ENCODE data around the gene NFATC1. TPM values are rescaled to one million over a fixed set of nuclear protein-coding genes. Genes with fewer than 3 reads are reported as not detected.

Gene NFATC1
- total RNA-seq, 1 donor from 2014 or later: 16.6 TPM

GRCh38 chr18:79496237-79496977 is 100.7 kb downstream of the NFATC1 start:
- no peak for TF ChIP-seq CTCF (IDR thresholded peaks at IDR 0.05)
- peaks cover 10% of the 10 kb centered on the region for H3K9me3 ChIP-seq
- H3K4me1 ChIP-seq: no peaks in the 10 kb centered on the region
- intact Hi-C loops (cut with DNase I): no loop called here
- no peaks in the 10 kb centered on the region for H3K36me3 ChIP-seq
- ATAC-seq: no peak
- no peaks in the 10 kb centered on the region for H3K27me3 ChIP-seq
- peak; percentile 55 for DNase-seq
- no peak overlapping the region for H3K4me3 ChIP-seq
- no peak overlapping the region for H3K27ac ChIP-seq

DNA sequence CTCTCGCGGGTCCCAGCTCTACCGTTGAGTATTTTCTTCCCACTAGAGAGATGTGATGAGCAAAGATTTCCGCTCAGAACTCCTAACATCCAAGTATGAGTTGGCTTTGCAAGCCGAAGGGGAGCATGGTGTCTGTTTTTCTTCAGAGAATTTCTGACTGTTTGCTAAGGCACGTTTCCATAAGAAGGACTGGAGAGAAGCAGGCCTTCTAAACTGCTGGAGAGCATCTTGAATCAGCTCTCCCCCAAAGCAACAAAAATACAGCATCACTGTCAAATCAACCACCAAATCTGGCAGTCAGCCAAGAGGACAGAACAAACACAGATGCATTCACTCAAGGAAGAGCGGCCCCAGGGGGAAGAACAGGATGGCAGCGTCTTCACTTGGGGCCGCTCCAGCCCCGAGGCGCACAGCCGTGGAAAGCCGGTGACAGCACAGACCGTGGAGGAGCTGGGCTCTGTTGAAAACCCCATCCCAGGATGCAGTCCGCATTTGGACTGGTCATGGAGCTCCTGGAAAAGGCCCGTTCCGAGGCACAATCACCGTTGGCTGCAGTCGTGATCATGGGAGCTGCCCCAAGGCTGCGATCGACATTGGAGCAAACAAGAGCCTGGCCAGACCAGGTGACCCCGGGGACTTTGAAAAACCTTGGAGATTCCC is 101.4 kb downstream of the NFATC1 start:
- peaks cover 10% of the 10 kb centered on the region for H3K9me3 ChIP-seq
- no peaks in the 10 kb centered on the region for H3K27me3 ChIP-seq
- DNase-seq: peak; percentile 51
- peak; percentile 39 for ATAC-seq
- TF ChIP-seq CTCF (IDR thresholded peaks at IDR 0.05): no peak
- no peaks in the 10 kb centered on the region for H3K36me3 ChIP-seq
- H3K4me3 ChIP-seq: no peak overlapping the region
- intact Hi-C loops (cut with DNase I): no loop called here
- no peak overlapping the region for H3K27ac ChIP-seq
- no peaks in the 10 kb centered on the region for H3K4me1 ChIP-seq

DNA sequence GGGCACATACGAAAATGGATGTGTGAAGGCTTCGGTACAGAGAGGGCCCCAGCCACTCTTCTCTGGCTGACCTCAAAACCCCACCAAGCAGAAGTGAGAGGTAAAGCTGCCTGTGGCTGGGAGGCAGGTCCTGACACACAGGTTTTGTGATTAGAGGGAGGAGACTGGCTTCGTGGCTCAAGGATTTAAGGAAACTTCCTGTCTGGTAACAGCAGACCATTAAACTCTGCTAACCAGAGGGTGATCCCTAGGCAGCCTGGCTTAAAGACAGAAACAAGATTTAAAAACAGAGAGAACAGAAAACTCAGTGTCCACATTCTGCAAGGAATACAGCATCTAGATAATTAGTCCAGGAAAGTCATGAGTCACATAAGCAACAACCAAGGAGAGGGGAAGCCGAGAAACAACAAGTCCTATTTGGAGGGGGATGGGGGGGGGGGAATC is 101.9 kb downstream of the NFATC1 start:
- intact Hi-C loops (cut with DNase I): no loop called here
- no peaks in the 10 kb centered on the region for H3K27me3 ChIP-seq
- H3K4me3 ChIP-seq: no peak overlapping the region
- H3K4me1 ChIP-seq: no peaks in the 10 kb centered on the region
- no peak for DNase-seq
- H3K9me3 ChIP-seq: peaks cover 10% of the 10 kb centered on the region
- TF ChIP-seq CTCF (IDR thresholded peaks at IDR 0.05): no peak
- no peak for ATAC-seq
- H3K36me3 ChIP-seq: no peaks in the 10 kb centered on the region
- no peak overlapping the region for H3K27ac ChIP-seq

DNA sequence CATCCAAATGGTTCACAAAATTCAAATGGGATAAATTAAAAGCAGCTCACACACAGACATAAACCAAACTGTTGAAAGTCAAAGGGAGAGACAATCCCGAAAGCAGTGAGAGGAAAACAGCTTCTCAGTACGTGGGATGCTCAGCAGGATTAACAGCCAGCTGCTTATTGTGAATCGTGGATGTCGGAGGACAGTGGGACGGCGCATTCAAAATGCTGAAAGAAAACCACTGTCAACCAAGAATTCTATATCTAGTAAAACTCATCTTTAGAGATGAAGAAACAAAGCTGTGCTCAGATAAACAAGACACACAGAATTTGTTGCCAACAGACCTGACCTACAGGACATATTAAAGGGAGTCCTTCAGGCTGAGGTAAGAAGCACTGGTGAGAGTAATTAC is 102.9 kb downstream of the NFATC1 start:
- DNase-seq (no peak), ATAC-seq (no peak)
- Histone ChIP-seq H3K27me3 (no peaks in the 10 kb centered on the region), H3K27ac (no peak overlapping the region), H3K36me3 (no peaks in the 10 kb centered on the region), H3K4me1 (no peaks in the 10 kb centered on the region), H3K4me3 (no peak overlapping the region), H3K9me3 (peaks cover 10% of the 10 kb centered on the region)
- TF ChIP-seq CTCF (IDR thresholded peaks at IDR 0.05): no peak
- intact Hi-C loops (cut with DNase I): no loop called here

DNA sequence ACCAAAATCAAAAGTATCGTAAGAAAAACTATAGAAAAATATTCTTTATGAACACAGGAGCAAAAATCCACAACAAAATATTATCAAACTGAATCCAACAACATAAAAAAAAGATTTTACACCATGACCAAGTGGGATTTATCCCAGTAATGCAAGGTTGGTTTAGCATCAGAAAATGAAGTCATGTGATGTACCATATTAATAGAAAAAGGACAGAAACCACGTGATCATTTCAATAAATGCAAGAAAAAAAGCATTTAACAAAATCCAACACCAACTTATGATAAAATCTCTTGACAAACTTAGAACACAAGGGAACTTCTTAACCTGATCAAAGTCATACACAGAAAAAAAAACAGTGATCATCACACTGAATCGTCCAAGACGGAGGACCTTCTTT is 105.3 kb downstream of the NFATC1 start:
- no peaks in the 10 kb centered on the region for H3K27me3 ChIP-seq
- intact Hi-C loops (cut with DNase I): no loop called here
- no peak for ATAC-seq
- peaks cover 10% of the 10 kb centered on the region for H3K9me3 ChIP-seq
- H3K4me1 ChIP-seq: peaks cover 3% of the 10 kb centered on the region
- no peak for TF ChIP-seq CTCF (IDR thresholded peaks at IDR 0.05)
- H3K4me3 ChIP-seq: no peak overlapping the region
- no peak overlapping the region for H3K27ac ChIP-seq
- no peak for DNase-seq
- H3K36me3 ChIP-seq: no peaks in the 10 kb centered on the region
